HG03103 (cell line): ENCODE data around the gene IRGC.
"Not testable (repeated sequence)": the region's sequence is repeated elsewhere in the genome, so short reads cannot be mapped to it uniquely, and the experiment has no call there.

Experiments
- ATAC-seq: cut with Tn5 transposase; IDR thresholded peaks from one replicate; pipeline ENCODE4 v1.9.1; 2021; ENCODE audit warnings: low read depth; ENCODE audit not compliant: unreplicated experiment

Gene IRGC, protein sequence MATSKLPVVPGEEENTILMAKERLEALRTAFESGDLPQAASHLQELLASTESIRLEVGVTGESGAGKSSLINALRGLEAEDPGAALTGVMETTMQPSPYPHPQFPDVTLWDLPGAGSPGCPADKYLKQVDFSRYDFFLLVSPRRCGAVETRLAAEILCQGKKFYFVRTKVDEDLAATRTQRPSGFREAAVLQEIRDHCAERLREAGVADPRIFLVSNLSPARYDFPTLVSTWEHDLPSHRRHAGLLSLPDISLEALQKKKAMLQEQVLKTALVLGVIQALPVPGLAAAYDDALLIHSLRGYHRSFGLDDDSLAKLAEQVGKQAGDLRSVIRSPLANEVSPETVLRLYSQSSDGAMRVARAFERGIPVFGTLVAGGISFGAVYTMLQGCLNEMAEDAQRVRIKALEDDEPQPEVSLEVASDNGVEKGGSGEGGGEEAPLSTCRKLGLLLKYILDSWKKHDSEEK

DNA sequence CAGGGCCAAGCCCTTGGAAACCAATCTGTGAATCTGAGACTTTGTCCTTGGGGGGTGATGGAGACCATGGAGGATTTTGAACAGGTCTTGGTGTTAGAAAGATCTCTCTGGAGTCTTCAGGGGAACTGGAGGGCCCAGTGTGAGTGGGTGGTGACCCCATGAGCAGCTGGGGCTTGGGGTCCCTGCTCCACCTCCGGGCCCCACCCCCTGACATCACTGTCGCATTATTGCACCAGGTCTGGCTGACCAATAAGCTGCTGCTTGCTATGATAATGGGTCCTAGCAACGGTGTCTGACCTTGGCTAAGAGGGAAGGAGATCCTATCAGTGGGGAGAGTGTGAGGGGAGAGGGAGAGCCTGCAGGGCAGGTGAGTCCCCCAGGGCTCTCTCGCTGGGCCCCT lies at the start of gene IRGC:
IRGC (plus strand) TSS at position 301 of the 400 bp plus-strand sequence. CDS start 2,483 bp downstream, outside the sequence.
- no peak for ATAC-seq

DNA sequence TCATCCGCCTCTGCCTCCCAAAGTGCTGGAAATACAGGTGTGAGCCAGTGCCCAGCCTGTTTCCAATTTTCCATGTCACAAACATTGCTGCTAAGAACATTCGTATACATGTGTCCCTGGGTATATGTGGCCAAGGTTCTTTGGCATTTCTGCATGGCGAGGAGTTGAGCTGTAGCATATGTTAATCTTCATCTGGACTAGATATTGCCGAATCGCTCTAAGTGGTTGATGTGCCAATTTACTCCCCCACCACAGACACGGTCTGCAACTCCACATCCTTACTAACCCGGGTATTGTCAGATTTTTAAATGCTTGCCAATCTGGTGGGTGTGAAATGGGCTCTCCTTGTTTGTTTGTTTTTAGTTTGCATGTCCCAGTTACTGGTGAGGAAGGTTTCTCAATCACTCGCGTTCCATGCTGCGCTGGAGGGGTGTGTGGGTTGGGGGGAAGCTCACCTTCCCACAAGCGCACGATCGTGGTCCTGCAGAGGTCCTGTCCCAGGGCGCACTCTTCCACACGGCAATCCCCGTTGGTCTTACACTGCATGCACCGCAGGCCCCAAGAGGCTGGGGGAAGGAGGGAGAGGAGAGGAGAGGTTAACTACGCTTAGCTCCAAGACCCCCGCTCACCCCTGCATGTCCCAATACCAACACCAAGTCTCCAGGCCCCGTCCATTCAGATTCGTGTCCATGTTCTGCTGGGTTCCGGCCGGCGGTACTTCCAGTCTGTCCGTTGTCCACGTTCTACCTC lies 48.6 kb upstream of the IRGC start:
- ATAC-seq, result no peak

DNA sequence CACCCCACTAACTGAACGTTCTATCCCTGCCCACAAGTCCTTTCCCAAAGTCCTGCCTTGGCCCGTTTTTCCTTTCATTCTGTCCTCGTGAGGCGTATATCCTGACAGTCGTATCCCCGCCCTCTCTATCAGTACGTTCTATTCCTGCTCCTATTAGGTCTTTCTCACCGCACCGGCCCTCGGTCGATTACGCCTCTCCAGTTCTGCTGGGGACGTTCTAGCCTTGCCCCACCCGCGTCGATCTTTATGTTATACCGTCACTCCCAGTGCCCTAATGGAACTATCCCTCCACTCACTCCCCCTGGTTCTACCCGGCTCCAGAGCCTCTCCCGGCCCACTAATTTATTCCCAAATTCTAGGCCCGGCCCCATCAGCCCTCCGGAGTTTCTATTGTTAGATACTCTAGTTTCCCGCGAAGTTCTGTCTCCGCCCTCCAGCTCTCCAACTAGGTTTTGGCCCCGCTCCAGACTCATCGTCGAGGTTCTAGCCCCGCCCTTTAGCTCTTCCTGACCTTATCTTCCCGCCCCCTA lies 47.9 kb upstream of the IRGC start:
- ATAC-seq, result no peak

DNA sequence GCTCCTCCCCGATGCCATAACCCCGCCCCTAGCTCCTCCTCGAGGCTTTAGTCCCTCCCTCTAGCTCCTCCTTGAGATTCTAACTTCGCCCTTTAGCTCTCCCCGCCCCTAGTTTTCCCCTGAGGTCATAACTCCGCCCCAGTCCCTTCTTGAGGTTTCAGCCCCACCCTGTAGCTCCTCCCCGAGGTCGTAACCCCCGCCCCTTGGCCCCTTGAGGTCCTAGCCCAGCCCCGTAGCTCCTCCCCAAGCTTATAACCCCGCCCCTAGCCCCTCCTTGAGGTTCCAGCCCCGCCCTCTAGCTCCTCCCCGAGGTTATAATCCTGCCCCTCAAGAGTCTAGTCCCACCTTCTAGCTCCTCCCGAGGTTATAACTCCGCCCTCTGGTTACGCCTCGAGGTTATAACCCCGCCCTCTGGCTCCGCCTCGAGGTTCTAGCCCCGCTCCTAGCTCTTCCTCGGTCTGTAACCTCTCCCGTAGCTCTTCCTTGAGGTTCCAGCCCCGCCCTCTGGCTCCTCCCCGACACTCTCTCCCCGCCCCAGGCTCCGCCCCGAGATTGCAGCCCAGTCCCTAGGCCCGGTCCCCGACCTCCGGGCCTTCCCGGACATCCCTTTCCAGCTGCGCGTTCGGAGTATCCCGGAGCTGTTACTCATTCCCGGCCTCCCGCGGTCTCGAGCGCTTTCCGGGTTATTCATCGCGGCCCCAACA lies 47.3 kb upstream of the IRGC start:
- ATAC-seq, result peak; percentile 70

DNA sequence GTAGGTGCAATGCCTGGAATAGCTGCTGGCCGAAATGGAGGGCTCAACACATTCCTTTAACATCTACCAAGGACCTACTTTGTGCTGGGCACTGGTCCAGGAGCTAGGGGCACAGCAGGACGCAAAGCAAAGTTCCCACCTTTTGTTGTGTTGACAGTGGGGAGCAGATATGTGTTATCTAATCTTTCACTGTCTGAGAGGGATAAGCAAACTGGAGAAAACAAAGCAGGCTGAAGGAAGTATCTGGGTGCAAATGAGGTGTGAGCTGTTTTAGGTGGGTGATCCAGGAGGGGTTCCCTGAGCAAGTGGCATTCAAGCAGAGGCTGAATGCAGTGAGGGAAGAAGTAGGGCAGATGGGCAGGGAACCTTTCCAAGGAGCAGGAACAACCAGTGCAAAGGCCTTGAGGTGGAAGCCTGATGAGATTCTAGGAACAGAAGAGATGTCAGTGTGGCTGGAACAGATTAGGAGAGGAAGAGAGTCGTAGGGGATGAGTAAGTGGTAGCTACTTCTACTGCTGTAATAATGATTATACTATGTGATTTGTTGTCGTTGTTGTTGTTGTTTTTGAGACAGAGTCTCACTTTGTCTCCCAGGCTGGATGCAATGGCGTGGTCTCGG lies 43.7 kb upstream of the IRGC start:
- no peak for ATAC-seq

DNA sequence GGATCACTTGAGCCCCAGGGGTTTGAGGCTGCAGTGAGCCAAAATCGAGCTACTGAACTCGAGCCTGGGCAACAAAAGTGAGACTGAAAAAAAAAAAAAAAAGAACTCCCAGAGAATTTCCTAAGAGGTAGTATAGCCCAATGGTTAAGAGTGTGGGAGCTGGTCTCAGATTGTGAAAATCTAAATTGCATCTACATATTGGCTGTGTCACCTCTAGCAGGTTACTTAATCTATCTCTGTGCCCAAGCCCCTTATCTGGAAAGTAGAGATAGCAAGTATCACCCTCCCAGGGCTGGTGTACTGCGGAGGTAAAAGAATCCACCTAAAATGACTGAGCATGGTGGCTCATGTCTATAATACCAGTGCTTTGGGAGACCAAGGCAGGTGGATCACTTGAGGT lies 42.2 kb upstream of the IRGC start:
- no peak for ATAC-seq

DNA sequence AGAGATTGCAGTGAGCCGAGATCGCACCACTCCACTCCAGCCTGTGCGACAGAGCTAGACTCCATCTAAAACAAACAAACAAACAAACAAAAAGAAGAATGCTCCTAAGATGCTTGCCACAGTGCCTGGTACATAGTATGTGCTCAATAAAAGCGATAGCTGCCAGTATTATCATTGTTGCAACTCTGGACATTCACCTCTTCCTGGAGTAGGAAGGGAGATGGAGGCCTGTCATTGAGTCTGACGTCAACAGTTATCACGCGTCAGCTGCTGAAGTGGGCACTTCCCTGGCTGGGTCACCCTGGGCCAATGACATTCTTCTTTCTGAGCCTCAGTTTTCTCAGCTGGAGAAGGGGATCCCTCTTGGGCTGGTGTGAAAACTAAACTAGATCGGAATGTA lies 41.7 kb upstream of the IRGC start:
- no peak for ATAC-seq

DNA sequence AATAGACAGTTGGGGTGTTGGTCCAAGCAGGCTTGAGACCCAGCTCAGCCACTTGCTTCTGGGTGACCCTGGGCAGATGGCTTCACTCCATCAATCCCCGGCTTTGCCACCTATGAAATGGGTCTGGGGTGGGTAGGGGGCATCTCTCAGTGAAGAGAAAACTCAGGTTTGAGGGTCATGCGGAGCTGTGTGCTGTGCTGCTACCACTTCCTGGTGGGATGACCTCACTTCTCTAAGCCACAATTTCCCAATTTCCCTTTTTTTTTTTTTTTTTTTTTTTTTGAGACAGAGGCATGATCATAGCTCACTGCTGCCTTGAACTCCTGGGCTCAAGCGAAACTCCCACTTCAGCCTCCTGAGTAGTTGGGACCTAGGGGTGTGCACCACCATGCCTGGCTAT lies 41.3 kb upstream of the IRGC start:
- ATAC-seq, result no peak

DNA sequence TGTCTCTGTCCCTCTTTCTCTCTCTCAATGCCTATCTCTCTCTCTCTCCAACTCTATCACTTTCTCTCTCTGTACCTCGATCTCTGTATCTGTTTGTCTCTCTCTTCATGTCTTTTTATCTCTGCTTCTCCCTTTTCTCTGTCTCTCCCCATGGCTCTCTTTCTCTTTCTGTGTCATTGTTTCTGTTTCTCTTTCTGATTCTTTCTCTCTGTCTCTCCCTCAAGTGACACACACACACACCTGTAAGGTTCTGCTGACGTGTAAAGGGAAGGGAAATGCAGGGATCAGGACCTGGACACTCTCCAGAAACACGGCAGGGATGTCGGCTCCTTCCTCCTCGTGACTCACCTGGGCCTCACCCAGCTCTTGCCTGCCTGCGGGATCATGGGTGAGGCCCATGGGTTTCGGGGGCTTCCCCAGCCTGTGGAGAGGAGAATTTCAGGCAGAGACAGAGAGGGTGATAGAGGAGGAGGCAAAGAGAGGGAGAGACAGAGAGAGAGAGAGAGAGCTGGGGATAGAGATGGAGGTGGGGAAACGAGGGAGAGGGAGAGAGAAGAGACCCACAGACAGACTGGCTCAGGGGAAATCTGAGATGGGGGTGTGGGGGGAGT lies 40.5 kb upstream of the IRGC start:
- no peak for ATAC-seq

DNA sequence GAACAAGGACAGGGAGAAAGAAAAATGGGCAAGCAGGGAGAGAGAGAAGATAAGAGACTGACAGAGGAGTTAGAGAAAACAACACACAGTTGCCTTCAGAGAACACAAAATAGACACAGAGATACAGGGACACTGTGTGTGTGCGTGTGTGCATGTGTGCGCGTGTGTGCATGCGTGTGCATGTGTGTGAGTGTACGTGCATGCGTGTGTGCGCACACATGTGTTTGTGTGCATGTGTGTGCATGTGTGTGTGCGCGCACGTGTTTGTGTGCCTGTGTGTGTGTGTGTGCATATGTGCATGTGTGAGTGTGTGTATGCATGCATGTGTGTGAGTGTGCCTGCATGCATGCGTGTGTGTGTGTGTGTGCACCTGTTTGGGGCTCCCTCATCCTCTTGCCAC lies 40.0 kb upstream of the IRGC start:
- no peak for ATAC-seq

DNA sequence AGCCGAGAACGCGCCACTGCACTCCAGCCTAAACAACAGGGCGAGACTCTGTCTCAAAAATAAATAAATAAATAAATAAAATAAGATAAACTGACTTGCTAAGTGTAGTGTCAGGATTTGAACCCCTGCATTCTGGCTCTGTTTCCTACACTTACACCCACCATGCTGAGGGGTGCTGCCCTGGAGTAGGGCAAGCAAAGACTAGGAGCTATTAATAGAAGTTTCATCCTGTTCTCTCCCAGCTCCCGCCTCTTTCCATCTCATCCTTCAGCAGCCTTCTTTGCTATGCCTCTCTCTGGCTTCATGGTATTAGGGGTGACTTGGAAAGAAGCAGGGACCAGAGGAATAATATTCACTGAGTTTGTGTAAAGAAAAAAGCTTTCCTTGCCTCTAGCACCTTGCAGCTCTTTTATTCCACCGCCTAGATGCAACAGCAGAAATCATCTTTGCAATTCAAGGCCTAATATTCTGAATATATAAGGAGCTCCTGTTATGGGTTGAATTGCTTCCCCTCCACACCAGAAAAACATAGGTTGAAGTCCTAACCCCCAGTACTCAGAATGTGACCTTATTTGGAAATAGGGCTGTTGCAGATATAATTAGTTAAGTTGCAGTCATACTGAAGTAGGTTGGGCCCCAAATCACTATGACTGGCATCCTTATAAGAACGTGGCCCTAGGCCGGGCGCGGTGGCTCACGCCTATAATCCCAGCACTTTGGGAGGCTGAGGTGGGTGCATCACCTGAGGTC lies 37.2 kb upstream of the IRGC start:
- no peak for ATAC-seq

DNA sequence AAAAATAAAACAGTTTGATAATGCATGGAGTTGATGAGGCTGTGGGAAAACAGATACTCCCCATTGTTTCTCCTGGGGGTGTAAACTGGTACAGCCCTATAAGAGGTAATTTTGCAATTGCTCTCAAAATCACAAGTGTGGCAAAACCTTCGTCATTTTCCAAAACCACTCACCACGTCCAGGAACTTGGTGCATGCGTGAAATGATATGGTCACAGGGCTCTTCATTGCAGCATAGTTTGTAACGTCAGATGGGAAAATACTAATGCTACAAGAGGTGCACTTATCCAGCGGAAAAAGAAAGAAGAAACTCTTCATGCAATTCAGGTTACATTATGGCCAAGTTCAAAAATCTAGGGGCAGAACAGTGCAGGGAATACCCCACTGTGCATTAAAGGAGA lies 34.1 kb upstream of the IRGC start:
- no peak for ATAC-seq

DNA sequence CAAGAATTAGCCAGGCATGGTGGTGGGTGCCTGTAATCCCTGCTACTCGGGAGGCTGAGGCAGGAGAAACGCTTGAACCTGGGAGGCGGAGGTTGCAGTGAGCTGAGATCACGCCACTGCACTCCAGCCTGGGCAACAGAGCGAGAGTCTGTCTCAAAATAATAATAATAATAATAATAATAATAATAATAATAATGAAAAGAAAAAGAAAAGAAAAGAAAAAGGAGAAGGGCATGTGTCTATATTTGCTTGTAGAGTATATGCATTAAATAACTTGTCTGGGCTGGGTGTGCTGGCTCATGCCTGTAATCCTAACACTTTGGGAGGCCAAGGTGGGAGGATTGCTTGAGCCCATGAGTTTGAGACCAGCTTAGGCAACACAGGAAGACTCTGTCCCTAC lies 33.6 kb upstream of the IRGC start:
- not testable (repeated sequence) for ATAC-seq

DNA sequence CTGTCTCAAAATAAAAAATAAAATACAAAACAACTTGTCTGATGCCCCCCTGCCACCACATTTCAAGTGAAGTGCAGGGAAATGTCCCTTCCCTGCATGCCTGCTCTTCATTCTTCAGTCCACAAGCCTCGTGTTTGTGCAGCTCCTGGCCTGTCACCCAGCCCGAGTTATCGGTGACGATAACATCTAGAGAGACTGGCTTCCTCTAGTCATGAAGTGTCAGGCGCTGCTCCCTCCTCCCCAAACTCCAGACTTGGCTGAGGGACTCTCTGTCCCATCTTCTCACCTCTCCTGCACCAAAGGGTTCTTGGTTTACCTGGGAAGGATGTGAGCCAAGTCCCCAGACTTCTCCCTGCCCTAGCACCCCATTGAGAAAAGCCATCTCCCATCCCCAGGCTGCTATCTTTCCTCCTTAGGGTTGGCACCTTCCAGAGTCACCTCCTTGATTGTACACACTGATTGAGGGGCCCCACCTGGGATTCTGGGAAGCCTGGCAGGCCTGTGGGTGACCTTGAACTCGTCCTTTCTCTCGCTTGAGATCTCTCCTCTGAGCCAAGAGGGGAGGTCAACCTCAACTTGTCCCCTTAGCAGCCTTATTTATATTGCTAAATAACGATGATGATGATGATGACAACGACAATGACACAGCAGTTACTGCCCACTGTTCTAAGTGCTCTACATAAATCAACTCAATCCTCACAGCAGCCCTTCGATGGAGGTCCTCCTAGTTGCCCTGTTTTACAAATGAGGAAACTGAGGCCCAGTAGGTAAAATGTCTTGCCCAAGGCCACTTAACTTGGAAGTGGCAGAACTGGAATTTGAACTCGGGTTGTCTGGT lies 32.8 kb upstream of the IRGC start:
- ATAC-seq, result no peak

DNA sequence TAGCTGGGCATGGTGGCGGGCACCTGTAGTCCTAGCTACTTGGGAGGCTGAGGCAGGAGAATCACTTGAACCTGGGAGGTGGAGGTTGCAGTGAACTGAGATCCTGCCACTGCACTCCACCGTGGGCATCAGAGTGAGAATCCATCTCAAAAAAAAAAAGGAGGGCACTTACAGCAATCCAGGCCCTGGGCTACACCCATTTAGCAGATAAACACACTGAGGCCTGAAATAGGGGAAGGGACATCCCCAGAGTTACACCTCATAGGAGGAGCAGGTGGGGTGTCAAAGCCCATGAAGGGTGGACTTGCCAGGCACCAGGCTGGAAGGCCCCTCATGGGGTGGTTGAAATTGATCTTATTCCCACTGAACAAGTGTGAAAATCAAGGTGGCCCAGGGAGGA lies 32.0 kb upstream of the IRGC start:
- no peak for ATAC-seq

DNA sequence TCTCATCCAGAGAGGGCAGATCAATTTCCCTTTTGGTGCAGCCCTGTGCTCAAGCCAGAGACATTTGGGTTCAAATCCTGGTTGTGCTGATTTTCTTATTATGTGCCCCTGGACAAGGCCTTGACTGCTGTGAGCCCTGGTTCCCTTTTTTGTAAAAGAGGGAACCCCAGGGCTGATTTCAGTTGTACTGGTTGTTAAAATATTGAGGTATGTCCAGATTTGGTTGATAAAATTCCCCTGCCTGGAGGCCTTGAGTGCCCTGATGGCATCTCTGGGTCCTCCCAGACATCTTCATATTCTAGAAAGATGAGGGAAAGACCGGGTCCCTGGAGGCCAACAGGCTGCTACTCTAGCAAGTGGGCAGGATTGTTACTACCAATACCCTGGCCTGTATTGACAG lies 31.6 kb upstream of the IRGC start:
- no peak for ATAC-seq

DNA sequence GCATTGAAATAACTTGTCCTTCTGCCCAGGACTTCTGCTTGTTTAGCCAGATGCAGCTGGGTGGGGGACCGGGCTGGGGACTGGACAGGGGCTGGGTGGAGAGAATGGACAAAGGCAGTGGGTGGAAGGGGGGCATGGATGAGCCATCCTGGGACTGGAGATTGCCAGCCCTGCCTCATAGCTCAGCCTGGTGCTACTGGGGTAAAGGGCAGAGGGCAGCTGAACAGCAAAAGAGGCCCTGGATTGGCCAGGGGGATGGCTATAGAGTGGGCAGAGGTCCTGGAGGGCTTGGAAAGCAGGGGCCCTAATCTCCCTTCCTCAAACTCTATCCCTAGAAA lies 28.2 kb upstream of the IRGC start:
- ATAC-seq, result no peak

DNA sequence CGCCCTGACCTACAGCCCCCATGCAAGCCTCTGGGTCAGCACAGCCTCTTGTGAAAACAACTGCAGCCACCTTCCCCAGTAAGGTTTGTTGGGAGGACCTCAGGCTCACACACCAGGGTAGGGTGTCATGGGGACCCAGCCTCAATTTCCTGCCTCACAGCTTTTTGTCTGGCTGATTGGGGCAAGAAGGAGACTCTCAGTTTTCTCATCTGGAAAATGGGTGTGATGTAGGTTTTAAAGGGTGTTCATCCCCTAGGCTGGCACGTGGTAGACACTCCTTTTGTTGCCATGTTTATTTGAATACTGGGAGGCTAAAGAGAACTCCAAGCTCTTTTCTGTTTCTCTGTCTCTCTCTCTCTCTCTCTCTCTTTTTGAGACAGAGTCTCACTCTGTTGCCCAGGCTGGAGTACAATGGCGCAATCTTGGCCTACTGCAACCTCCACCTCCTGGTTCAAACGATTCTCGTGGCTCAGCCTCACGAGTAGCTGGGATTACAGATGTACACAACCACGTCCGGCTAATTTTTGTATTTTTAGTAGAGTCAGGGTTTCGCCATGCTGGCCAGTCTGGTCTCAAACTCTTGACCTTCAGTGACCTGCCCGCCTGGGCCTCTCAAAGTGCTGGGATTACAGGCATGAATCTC lies 27.7 kb upstream of the IRGC start:
- no peak for ATAC-seq
